Astrocyte (in vitro differentiated cells and primary cell): Measurements from ENCODE around the gene UGT3A1. TPM values are rescaled to one million over a fixed set of nuclear protein-coding genes. Genes with fewer than 3 reads are reported as not detected.
A peak's percentile ranks its signal among the peaks of the same experiment; 100 is the strongest.
"Not testable (repeated sequence)": the region's sequence is repeated elsewhere in the genome, so short reads cannot be mapped to it uniquely, and the experiment has no call there.

Experiments
- DNase-seq: peaks from one replicate; pipeline ENCODE4 v3.0.0-alpha.2; 2010; ENCODE audit warnings: low read depth
- FAIRE-seq: peaks from 2 replicates; lab custom pipeline; 2011; peaks lifted over from hg19 to GRCh38; lab: Jason Lieb, UNC
- H2AFZ ChIP-seq: 2 replicates; pipeline ENCODE4 v1.6.0; 2012; ENCODE audit warnings: low read depth, low read length, inconsistent platforms
- H3K27ac ChIP-seq: 2 replicates; pipeline ENCODE4 v1.5.1; 2011; ENCODE audit warnings: low read depth, low read length, inconsistent platforms
- H3K27me3 ChIP-seq: 2 replicates; pipeline ENCODE4 v1.6.0; 2011; ENCODE audit warnings: low read length, inconsistent platforms; ENCODE audit not compliant: insufficient read depth
- H3K36me3 ChIP-seq: 2 replicates; pipeline ENCODE4 v1.5.1; 2011; ENCODE audit warnings: low read length, inconsistent platforms; ENCODE audit not compliant: insufficient read depth
- H3K4me1 ChIP-seq: 2 replicates; pipeline ENCODE4 v1.5.1; 2011; ENCODE audit warnings: low read length, inconsistent platforms; ENCODE audit not compliant: insufficient read depth
- H3K4me2 ChIP-seq: 2 replicates; pipeline ENCODE4 v1.6.0; 2012; ENCODE audit warnings: low read length, inconsistent platforms
- H3K4me3 ChIP-seq: 2 replicates; pipeline ENCODE4 v1.5.1; 2011; ENCODE audit warnings: low read depth, mild to moderate bottlenecking, low read length, inconsistent platforms; ENCODE audit not compliant: insufficient read depth
- H3K79me2 ChIP-seq: 2 replicates; pipeline ENCODE4 v1.6.0; 2012; ENCODE audit warnings: mild to moderate bottlenecking, low read length, inconsistent platforms; ENCODE audit not compliant: insufficient read depth
- H3K9ac ChIP-seq: 2 replicates; pipeline ENCODE4 v1.6.0; 2012; ENCODE audit warnings: mild to moderate bottlenecking, low read length, inconsistent platforms
- H3K9me3 ChIP-seq: 2 replicates; pipeline ENCODE4 v1.5.1; 2012; ENCODE audit warnings: low read depth, mild to moderate bottlenecking, low read length, inconsistent platforms; ENCODE audit not compliant: insufficient read depth
- H4K20me1 ChIP-seq: 2 replicates; pipeline ENCODE4 v1.6.0; 2012; ENCODE audit warnings: low read length, inconsistent platforms; ENCODE audit not compliant: insufficient read depth
- H3K27ac Mint-ChIP-seq: one replicate; pipeline ENCODE4 v1.8.0; 2021; ENCODE audit warnings: mild to moderate bottlenecking, mixed read lengths; ENCODE audit not compliant: unreplicated experiment
- H3K27me3 Mint-ChIP-seq: one replicate; pipeline ENCODE4 v1.8.0; 2021; ENCODE audit warnings: low read depth, mixed read lengths; ENCODE audit not compliant: unreplicated experiment
- H3K36me3 Mint-ChIP-seq: one replicate; pipeline ENCODE4 v1.8.0; 2021; ENCODE audit warnings: low read depth, mixed read lengths; ENCODE audit not compliant: unreplicated experiment
- H3K4me1 Mint-ChIP-seq: one replicate; pipeline ENCODE4 v1.8.0; 2021; ENCODE audit warnings: low read depth, mixed read lengths; ENCODE audit not compliant: unreplicated experiment
- H3K4me3 Mint-ChIP-seq: one replicate; pipeline ENCODE4 v1.8.0; 2021; ENCODE audit warnings: mild to moderate bottlenecking, moderate library complexity, mixed read lengths; ENCODE audit not compliant: unreplicated experiment
- H3K9me3 Mint-ChIP-seq: one replicate; pipeline ENCODE4 v1.8.0; 2021; ENCODE audit warnings: mild to moderate bottlenecking, mixed read lengths; ENCODE audit not compliant: unreplicated experiment
- EZH2 ChIP-seq: IDR thresholded peaks from 2 replicates; pipeline ENCODE4 v1.6.1; 2012; ENCODE audit warnings: mild to moderate bottlenecking, low read length, inconsistent platforms; ENCODE audit not compliant: insufficient read depth
- total RNA-seq: library from RNA; stranded (reverse); gene quantifications from 2 replicates; pipeline ENCODE4 v1.2.1, GENCODE V29; 2021
- TF ChIP-seq, protein P1 (sequence below): IDR thresholded peaks from 2 replicates; pipeline ENCODE4 v1.5.1; 2011; ENCODE audit warnings: low read depth, mild to moderate bottlenecking, inconsistent platforms, low read length, moderate library complexity; ENCODE audit not compliant: insufficient read depth

The UGT3A1 gene
- total RNA-seq, 1 donor from 2014 or later = 0.14 TPM

DNA sequence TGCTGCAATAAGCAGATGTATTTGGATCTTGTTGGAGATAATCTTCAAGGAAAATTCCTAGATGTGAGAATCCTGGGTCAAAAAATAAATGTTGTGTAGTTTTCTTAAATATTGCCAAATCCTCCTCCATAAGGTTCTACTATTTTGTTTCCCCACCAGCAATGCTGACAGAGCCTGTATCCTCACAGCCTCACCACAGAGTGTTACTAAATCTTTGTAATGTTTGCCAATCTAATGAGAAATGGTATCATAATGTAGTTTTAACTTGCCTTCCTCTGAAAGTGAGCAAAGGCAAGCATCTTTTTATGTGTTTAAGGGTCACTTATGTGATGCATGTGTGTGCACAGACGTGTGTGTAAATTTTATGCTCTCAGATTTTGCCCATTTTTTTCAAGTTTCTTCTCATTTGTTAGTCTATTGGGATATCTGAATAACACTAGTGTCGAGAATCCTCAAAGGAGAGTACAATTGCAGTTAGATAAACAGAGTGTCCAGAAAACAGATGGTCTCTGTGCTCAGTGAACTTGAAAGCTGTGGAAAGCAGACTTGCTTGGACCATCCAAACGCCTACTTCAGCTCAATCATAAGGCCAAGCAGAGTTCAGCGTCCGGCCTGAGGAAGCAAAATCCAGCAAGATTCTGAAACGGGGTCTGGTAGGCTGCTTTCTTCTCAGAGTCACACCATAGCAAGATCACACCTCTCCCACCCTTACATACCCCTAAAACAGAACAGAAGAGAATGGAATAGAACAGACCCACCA lies 35.7 kb upstream of the UGT3A1 start:
- Histone ChIP-seq H3K27ac (no peak overlapping the region), H2AFZ (no peak overlapping the region), H3K4me2 (no peak overlapping the region), H3K9me3 (no peaks in the 10 kb centered on the region), H3K4me3 (no peak overlapping the region), H3K4me1 (no peaks in the 10 kb centered on the region), H4K20me1 (no peaks in the 10 kb centered on the region), H3K27me3 (no peaks in the 10 kb centered on the region), H3K36me3 (no peaks in the 10 kb centered on the region), H3K9ac (no peak overlapping the region), H3K79me2 (no peaks in the 10 kb centered on the region)
- peaks cover 5% of the 10 kb centered on the region for H3K36me3 Mint-ChIP-seq
- no peak overlapping the region for H3K27ac Mint-ChIP-seq
- H3K4me1 Mint-ChIP-seq = peaks cover 15% of the 10 kb centered on the region
- no peak for TF ChIP-seq EZH2
- TF ChIP-seq, protein P1, sequence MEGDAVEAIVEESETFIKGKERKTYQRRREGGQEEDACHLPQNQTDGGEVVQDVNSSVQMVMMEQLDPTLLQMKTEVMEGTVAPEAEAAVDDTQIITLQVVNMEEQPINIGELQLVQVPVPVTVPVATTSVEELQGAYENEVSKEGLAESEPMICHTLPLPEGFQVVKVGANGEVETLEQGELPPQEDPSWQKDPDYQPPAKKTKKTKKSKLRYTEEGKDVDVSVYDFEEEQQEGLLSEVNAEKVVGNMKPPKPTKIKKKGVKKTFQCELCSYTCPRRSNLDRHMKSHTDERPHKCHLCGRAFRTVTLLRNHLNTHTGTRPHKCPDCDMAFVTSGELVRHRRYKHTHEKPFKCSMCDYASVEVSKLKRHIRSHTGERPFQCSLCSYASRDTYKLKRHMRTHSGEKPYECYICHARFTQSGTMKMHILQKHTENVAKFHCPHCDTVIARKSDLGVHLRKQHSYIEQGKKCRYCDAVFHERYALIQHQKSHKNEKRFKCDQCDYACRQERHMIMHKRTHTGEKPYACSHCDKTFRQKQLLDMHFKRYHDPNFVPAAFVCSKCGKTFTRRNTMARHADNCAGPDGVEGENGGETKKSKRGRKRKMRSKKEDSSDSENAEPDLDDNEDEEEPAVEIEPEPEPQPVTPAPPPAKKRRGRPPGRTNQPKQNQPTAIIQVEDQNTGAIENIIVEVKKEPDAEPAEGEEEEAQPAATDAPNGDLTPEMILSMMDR = no peak
- H3K9me3 Mint-ChIP-seq = peaks cover 18% of the 10 kb centered on the region
- DNase-seq (no peak), FAIRE-seq (no peak)
- peaks cover 4% of the 10 kb centered on the region for H3K27me3 Mint-ChIP-seq
- H3K4me3 Mint-ChIP-seq = no peak overlapping the region

DNA sequence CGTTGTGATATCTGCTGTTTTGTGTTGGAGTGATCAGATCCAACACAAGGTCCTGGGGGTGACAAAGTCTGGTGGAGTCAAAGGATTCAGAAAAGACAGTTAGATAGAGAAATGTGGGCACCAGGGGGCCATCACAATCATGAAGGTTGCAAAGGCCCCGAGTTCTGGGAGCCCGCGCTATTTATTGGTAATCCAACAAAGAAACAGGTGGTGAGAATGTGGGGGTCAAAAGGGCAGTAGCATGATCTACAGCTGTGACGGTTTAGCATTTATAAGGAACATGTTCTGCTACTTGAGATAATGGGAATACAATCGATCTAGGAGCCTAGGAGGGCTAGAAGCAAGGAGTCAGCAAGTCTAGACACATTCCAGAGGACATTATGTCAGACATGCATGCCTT lies 31.1 kb upstream of the UGT3A1 start:
- not testable (repeated sequence) for H3K4me2 ChIP-seq, H4K20me1 ChIP-seq, H3K36me3 Mint-ChIP-seq, H3K9ac ChIP-seq, H3K27me3 Mint-ChIP-seq, H3K4me1 ChIP-seq, H2AFZ ChIP-seq, H3K36me3 ChIP-seq, H3K79me2 ChIP-seq, H3K9me3 ChIP-seq, FAIRE-seq, H3K27ac ChIP-seq, H3K4me3 Mint-ChIP-seq, H3K27me3 ChIP-seq, H3K4me3 ChIP-seq, DNase-seq
- H3K9me3 Mint-ChIP-seq = peaks cover 12% of the 10 kb centered on the region
- peaks cover 15% of the 10 kb centered on the region for H3K4me1 Mint-ChIP-seq
- H3K27ac Mint-ChIP-seq = peak overlapping the region; percentile 95

DNA sequence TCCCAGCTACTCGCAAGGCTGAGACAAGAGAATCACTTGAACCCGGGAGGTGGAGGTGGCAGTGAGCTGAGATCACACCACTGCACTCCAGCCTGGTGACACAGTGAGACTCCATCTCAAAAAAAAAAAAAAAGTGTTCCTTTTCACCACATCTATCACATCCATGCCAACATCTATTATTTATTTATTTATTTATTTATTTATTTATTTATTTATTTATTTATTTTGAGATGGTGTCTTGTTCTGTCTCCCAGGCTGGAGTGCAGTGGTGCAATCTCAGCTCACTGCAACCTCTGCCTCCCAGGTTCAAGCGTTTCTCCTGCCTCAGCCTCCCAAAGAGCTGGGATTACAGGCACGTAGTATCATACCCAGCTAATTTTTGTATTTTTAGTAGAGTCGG lies 28.4 kb upstream of the UGT3A1 start:
- not testable (repeated sequence) for H4K20me1 ChIP-seq, H3K36me3 ChIP-seq, DNase-seq, H3K79me2 ChIP-seq, H3K27ac Mint-ChIP-seq, H3K9ac ChIP-seq, H3K27me3 ChIP-seq, H3K4me1 ChIP-seq, FAIRE-seq, H3K27me3 Mint-ChIP-seq, H2AFZ ChIP-seq, H3K36me3 Mint-ChIP-seq, H3K4me2 ChIP-seq, H3K4me3 Mint-ChIP-seq, H3K4me3 ChIP-seq, H3K27ac ChIP-seq, H3K9me3 ChIP-seq
- peaks cover 17% of the 10 kb centered on the region for H3K9me3 Mint-ChIP-seq
- H3K4me1 Mint-ChIP-seq = peaks cover 15% of the 10 kb centered on the region
